GM23248 (cell line): ENCODE data around the gene TAF6L. TPM values are rescaled to one million over a fixed set of nuclear protein-coding genes. Genes with fewer than 3 reads are reported as not detected.
A peak's percentile ranks its signal among the peaks of the same experiment; 100 is the strongest.

Experiments used
- DNase-seq: peaks from one replicate; pipeline ENCODE4 v3.0.0-alpha.2; 2015
- H2AFZ ChIP-seq: fragments of 200-600 bp; sonication (generic); 2 replicates; pipeline ENCODE4 v1.6.1; 2016; ENCODE audit warnings: antibody characterized with exemption
- H3F3A ChIP-seq: fragments of 200-600 bp; sonication (generic); 2 replicates; pipeline ENCODE4 v1.6.1; 2016; ENCODE audit warnings: mild to moderate bottlenecking, antibody characterized with exemption, mixed run types; ENCODE audit not compliant: insufficient read depth
- H3K27ac ChIP-seq: fragments of 200-600 bp; sonication (generic); 2 replicates; pipeline ENCODE4 v1.5.1; 2016; ENCODE audit warnings: mild to moderate bottlenecking
- H3K27me3 ChIP-seq: fragments of 200-600 bp; sonication (generic); replicated peaks from 2 replicates; pipeline ENCODE4 v1.6.1; 2016; ENCODE audit warnings: mild to moderate bottlenecking; ENCODE audit not compliant: insufficient read depth
- H3K36me3 ChIP-seq: fragments of 200-600 bp; sonication (generic); 2 replicates; pipeline ENCODE4 v1.6.1; 2016; ENCODE audit warnings: low read depth, mild to moderate bottlenecking
- H3K4me1 ChIP-seq: fragments of 200-600 bp; sonication (generic); 2 replicates; pipeline ENCODE4 v1.6.1; 2016; ENCODE audit warnings: mild to moderate bottlenecking; ENCODE audit not compliant: insufficient read depth
- H3K4me2 ChIP-seq: fragments of 200-600 bp; sonication (generic); one replicate; pipeline ENCODE4 v1.6.1; 2016; ENCODE audit warnings: mild to moderate bottlenecking; ENCODE audit not compliant: unreplicated experiment
- H3K4me3 ChIP-seq: fragments of 200-600 bp; sonication (generic); 2 replicates; pipeline ENCODE4 v1.5.1; 2016; ENCODE audit warnings: mild to moderate bottlenecking
- H3K79me2 ChIP-seq: fragments of 200-600 bp; sonication (generic); 2 replicates; pipeline ENCODE4 v1.6.1; 2016; ENCODE audit warnings: mild to moderate bottlenecking; ENCODE audit not compliant: insufficient read depth
- H3K9ac ChIP-seq: fragments of 200-600 bp; sonication (generic); 2 replicates; pipeline ENCODE4 v1.6.1; 2016; ENCODE audit warnings: mild to moderate bottlenecking
- H3K9me2 ChIP-seq: fragments of 200-600 bp; sonication (generic); 2 replicates; pipeline ENCODE4 v1.6.1; 2016; ENCODE audit warnings: mixed run types, mild to moderate bottlenecking, moderate library complexity; ENCODE audit not compliant: insufficient read depth
- H3K9me3 ChIP-seq: fragments of 200-600 bp; sonication (generic); one replicate; pipeline ENCODE4 v1.6.1; 2017; ENCODE audit warnings: low read depth
- H4K20me1 ChIP-seq: fragments of 200-600 bp; sonication (generic); 2 replicates; pipeline ENCODE4 v1.6.0; 2016; ENCODE audit not compliant: insufficient read depth
- EZH2 ChIP-seq: fragments of 200-600 bp; sonication (generic); IDR thresholded peaks from 2 replicates; pipeline ENCODE4 v1.6.1; 2018; ENCODE audit warnings: antibody characterized with exemption, mild to moderate bottlenecking; ENCODE audit not compliant: insufficient read depth, poor library complexity, severe bottlenecking
- EZH2phosphoT487 ChIP-seq: fragments of 200-600 bp; sonication (generic); IDR thresholded peaks from 2 replicates; pipeline ENCODE4 v1.6.1; 2018; ENCODE audit warnings: antibody characterized with exemption, moderate library complexity, mild to moderate bottlenecking, low read depth; ENCODE audit not compliant: insufficient read depth
- WGBS, 2 experiments: methylation state at CpG; one replicate each; pipeline ENCODE4 v1.1.6; 2015 to 2017; ENCODE audit warnings: low lambda C conversion rate in 2 of 2, low coverage in 1 of 2; ENCODE audit errors: missing lambda C conversion rate in 2 of 2; 5-methylcytosine and 5-hydroxymethylcytosine counted together
- in situ Hi-C: fragments of 300-500 bp; cut with MboI; formaldehyde crosslinking; loops from 2 replicates; pipeline ENCODE4 v1.15.0; 2020
- polyA plus RNA-seq: library from polyadenylated mRNA; unstranded; fragments of >200 nt; fragmentation: Nextera tagmentation; extraction: Ambion mirVana; gene quantifications from 2 replicates; pipeline ENCODE4 v1.2.1, GENCODE V29; 2016
- total RNA-seq: library from RNA; depleted of rRNA; stranded (reverse); fragments of >200 nt; shearing (Covaris generic); gene quantifications from 2 replicates; pipeline ENCODE4 v1.2.3, GENCODE V29; 2014

Gene TAF6L
- total and polyA plus RNA-seq, 2 experiments from 2014 or later: 8.2 to 11.6 TPM

DNA sequence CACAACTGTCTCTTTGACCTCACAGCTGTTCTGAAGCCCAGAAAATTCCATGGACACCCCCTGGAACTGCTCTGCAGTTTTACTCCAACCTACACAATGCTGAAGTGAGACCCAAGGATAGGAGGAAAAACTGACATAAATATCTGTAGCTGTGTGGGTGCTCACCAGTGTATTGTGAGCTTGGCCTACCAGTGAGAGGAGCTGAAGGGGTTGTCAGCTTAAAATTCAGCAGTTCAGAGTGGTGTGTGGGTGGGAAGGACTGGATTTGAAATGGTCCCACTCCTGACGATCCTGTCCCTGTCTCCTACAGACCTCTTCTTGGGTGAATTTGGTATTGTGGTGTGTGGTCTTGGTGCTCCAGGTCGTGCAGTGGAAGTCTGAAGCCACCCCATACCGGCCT, 18.4 kb downstream of the TAF6L start:
- no peak for DNase-seq
- 58 to 61% methylated on average over 3 of the region's 3 CpGs for WGBS, 2 experiments
- in situ Hi-C loops: no loop called here
- Histone ChIP-seq H3K4me3 (0 out of 2 replicates have a peak overlapping the region, but pooled peaks have one; percentile 5), H3K36me3 (peaks cover 11% of the 10 kb centered on the region), H3K4me1 (peaks cover 48% of the 10 kb centered on the region), H3K9me3 (no peaks in the 10 kb centered on the region), H3K9me2 (no peaks in the 10 kb centered on the region), H2AFZ (no peak overlapping the region), H3K27me3 (no peaks in the 10 kb centered on the region), H3K9ac (peak overlapping the region; percentile 84; the same call in 1 of the 2 replicates), H3K27ac (no peak overlapping the region), H4K20me1 (no peaks in the 10 kb centered on the region), H3K4me2 (no peak overlapping the region), H3K79me2 (peaks cover 52% of the 10 kb centered on the region), H3F3A (peaks cover 50% of the 10 kb centered on the region)
- TF ChIP-seq EZH2phosphoT487 (no peak), EZH2 (no peak)

DNA sequence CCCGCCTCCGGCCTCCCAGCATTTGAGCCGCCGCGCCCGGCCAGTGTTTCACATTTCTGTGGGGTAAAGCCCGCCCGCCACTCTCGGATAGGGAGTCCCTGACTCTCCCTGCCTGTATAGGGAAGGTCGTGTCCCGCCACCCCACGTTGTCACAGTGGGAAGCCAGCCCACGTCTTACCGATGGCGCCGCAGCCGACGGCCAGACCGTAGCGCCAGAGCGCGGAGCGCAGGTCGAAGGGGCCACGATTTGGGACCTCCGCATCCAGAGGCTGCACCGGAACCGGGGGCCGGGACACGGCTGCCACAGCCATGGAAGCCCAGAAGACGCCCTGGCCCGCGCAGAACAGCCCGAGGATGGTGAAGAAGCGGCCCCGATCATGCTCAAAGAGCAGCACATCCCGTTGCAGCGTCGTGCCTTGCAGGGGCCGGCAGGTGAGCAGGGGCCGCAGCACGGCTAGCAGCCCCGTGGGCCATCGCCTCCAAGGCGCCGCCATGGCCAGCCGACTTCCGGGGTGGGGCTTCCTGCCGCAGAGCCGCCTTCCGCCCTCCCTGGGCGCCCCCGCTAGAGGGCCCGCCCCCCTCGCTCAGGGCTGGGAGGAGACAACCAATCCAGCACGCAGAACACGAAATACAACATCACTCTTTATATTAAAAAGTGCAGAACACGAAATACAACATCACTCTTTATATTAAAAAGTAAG, 20.5 kb downstream of the TAF6L start, which contains the start of gene TMEM223:
TMEM223 (minus strand) TSS at position 506 of the 701 bp plus-strand sequence; CDS start at position 494, 12 bp downstream.
- Histone ChIP-seq H3K9ac (peak within 1 kb of the TSS; percentile 84), H3K27ac (peak within 1 kb of the TSS; percentile 78), H3K9me2 (no peaks in the 10 kb centered on the region), H3K9me3 (no peaks in the 10 kb centered on the region), H3K4me1 (peaks cover 45% of the 10 kb centered on the region), H3K79me2 (peaks cover 40% of the 10 kb centered on the region), H3F3A (peaks cover 62% of the 10 kb centered on the region), H4K20me1 (no peaks in the 10 kb centered on the region), H3K4me3 (peak within 1 kb of the TSS; percentile 82), H2AFZ (no peak within 1 kb of the TSS), H3K27me3 (no peaks in the 10 kb centered on the region), H3K36me3 (peaks cover 31% of the 10 kb centered on the region), H3K4me2 (peak within 1 kb of the TSS; percentile 78)
- WGBS, 2 experiments: 0 to 1% methylated on average over 51 to 57 of the region's 58 CpGs
- in situ Hi-C loops: no loop called here
- TF ChIP-seq EZH2 (no peak), EZH2phosphoT487 (no peak)
- peak; percentile 95 for DNase-seq

DNA sequence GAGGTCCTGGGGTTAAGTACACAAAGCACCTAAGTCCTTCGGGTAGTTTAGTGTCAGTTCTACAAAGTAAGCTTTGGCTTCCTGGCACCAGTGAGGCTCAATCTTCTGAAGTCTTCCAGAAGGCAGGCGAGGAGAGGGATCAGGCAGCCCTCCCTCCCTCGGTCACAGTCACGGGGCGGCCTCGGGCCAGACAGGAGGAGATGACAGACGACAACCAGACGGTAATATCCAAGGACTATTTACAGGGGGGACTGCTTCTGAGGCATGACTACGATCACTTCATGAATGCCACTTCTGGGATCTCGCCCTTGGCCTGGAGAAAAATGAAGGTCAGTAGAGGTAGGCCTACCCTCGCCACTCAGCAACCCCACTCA, 21.0 kb downstream of the TAF6L start:
- Histone ChIP-seq H3K9me3 (no peaks in the 10 kb centered on the region), H3K4me1 (peaks cover 45% of the 10 kb centered on the region), H3K4me2 (peak overlapping the region; percentile 78), H3K27ac (peak overlapping the region; percentile 78), H2AFZ (no peak overlapping the region), H3K79me2 (peaks cover 40% of the 10 kb centered on the region), H3K36me3 (peaks cover 34% of the 10 kb centered on the region), H3K9me2 (no peaks in the 10 kb centered on the region), H3K27me3 (no peaks in the 10 kb centered on the region), H3K4me3 (peak overlapping the region; percentile 82), H4K20me1 (no peaks in the 10 kb centered on the region), H3K9ac (peak overlapping the region; percentile 84), H3F3A (peaks cover 66% of the 10 kb centered on the region)
- TF ChIP-seq EZH2 (no peak), EZH2phosphoT487 (no peak)
- in situ Hi-C loops: no loop called here
- 22 to 29% methylated on average over 10 to 11 of the region's 11 CpGs for WGBS, 2 experiments
- DNase-seq: no peak

DNA sequence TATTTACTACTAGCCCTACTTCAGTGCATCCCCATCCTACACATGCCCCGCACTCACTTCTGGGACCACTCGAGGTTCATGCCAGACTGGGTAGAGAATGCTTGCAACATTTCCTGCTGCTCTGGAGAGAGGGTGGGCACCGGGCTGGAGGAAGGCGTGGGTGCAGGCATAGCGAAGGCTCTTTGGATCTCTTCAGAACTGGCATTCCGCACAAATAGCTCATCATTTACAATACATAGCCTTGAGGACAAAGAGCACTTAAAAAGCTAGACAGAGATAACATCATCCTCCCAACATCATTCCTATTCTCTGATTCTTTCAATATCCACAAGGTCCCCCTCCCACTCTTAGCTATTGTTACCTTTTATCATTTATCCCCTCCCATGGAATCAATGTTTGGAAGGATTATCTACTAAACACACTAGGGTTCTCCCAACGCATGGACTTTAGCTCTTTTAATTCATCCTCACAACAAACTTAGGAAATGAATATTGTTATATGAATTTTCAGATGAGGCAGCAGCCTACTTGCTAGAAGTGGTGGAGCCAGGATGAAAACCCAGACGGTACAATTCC, 23.1 kb downstream of the TAF6L start:
- WGBS, 2 experiments: 50 to 54% methylated on average over 8 of the region's 8 CpGs

More for the DNA sequence above, 23.1 kb downstream of the TAF6L start:
- Histone ChIP-seq H3K4me2 (no peak overlapping the region), H4K20me1 (no peaks in the 10 kb centered on the region), H3K36me3 (peaks cover 49% of the 10 kb centered on the region), H3F3A (peaks cover 68% of the 10 kb centered on the region), H3K27ac (peak overlapping the region; percentile 54), H3K79me2 (peaks cover 30% of the 10 kb centered on the region), H3K4me1 (peaks cover 33% of the 10 kb centered on the region), H3K9me3 (no peaks in the 10 kb centered on the region), H3K4me3 (no peak overlapping the region), H3K9ac (no peak overlapping the region; the same call in 1 of the 2 replicates), H3K27me3 (no peaks in the 10 kb centered on the region), H3K9me2 (no peaks in the 10 kb centered on the region), H2AFZ (no peak overlapping the region)
- DNase-seq: peak; percentile 80
- TF ChIP-seq EZH2 (no peak), EZH2phosphoT487 (no peak)
- in situ Hi-C loops: no loop called here
